Kidney (tissue), 14 donors: ENCODE results near the gene HGFAC. TPM values are rescaled to one million over a fixed set of nuclear protein-coding genes. Genes with fewer than 3 reads are reported as not detected.

Experiments
- DNase-seq, 5 donors: peaks; one replicate each; pipeline ENCODE4 v3.0.0-alpha.2; 2013 to 2020
- FAIRE-seq: peaks from 2 replicates; lab custom pipeline; 2012; peaks lifted over from hg19 to GRCh38; lab: Jason Lieb, UNC
- H3K27ac ChIP-seq, 2 donors: one replicate each; pipeline ENCODE4 v1.7.0; 2013; ENCODE audit warnings: low read depth in 2 of 2, low read length in 2 of 2, inconsistent platforms in 1 of 2
- H3K27me3 ChIP-seq: one replicate; pipeline ENCODE4 v1.7.1; 2013; ENCODE audit warnings: low read length, inconsistent platforms; ENCODE audit not compliant: control insufficient read depth, insufficient read depth
- H3K36me3 ChIP-seq, 3 donors: one replicate each; pipeline versions ENCODE4 v1.7.0 to v1.7.1; 2013; ENCODE audit warnings: low read length in 3 of 3, control low read depth in 1 of 3, inconsistent platforms in 1 of 3; ENCODE audit not compliant: insufficient read depth in 3 of 3, control insufficient read depth in 2 of 3
- H3K4me1 ChIP-seq, 3 donors: one replicate each; pipeline versions ENCODE4 v1.7.0 to v1.7.1; 2013; ENCODE audit warnings: low read length in 3 of 3, inconsistent platforms in 1 of 3, low read depth in 1 of 3; ENCODE audit not compliant: control insufficient read depth in 2 of 3, insufficient read depth in 2 of 3
- H3K4me3 ChIP-seq, 3 donors: one replicate each; pipeline versions ENCODE4 v1.7.0 to v1.8.1; 2013; ENCODE audit warnings: low read length in 3 of 3, control low read depth in 1 of 3, inconsistent platforms in 1 of 3
- H3K9ac ChIP-seq, 3 donors: one replicate each; pipeline versions ENCODE4 v1.7.0 to v1.7.1; 2013; ENCODE audit warnings: low read length in 3 of 3, control low read depth in 1 of 3, inconsistent platforms in 1 of 3
- H3K9me3 ChIP-seq, 3 donors: one replicate each; pipeline versions ENCODE4 v1.7.0 to v1.7.1; 2013; ENCODE audit warnings: low read length in 3 of 3, control low read depth in 1 of 3, inconsistent platforms in 1 of 3; ENCODE audit not compliant: control insufficient read depth in 2 of 3, insufficient read depth in 1 of 3
- CTCF ChIP-seq: IDR thresholded peaks from 3 replicates; pipeline ENCODE4 v1.5.1; 2012; ENCODE audit warnings: mild to moderate bottlenecking, moderate library complexity, borderline replicate concordance; ENCODE audit not compliant: insufficient read depth; ENCODE audit errors: extremely low read depth
- intact Hi-C: fragments of 100-400 bp; cut with DNase I; formaldehyde crosslinking; loops from one replicate; pipeline ENCODE4 v1.11.1; 2022
- polyA plus RNA-seq: library from polyadenylated mRNA; stranded (reverse); fragments of 350-450 nt; fragmentation: Illumina TruSeq; extraction: RNeasy Lipid Tissue Mini Kit (QIAGEN cat#74804); gene quantifications from one replicate; pipeline ENCODE4 v1.2.3, GENCODE V29; 2014; ENCODE audit warnings: low read depth, low replicate concordance; ENCODE audit not compliant: insufficient read depth
- total RNA-seq: library from RNA; stranded (reverse); fragmentation: NEBNext Ultra II Directional; extraction: Animal tissue kit (Norgen Biotek cat#: 25700); gene quantifications from one replicate; pipeline ENCODE4 v1.2.1, GENCODE V29; 2021
- donor health status: control.
- donor health status: control.
- donor health status: control.
- donor health status: control.
- donor health status: control.
- donor health status: DM: yes; HTN: yes; CAD: no.
- donor health status: Normal renal cell carcinoma (clear cell type).

HGFAC gene
- total and polyA plus RNA-seq, 2 donors from 2014 or later = 0.86 to 1.6 TPM

GRCh38 chr4:3466691-3467600 is 25.2 kb downstream of the HGFAC start:
- Histone ChIP-seq H3K9ac (no peak overlapping the region), H3K9me3 (peaks cover 0 to 4% (median 0%) of the 10 kb centered on the region in 3 donors), H3K36me3 (no peaks in the 10 kb centered on the region), H3K27me3 (no peaks in the 10 kb centered on the region), H3K27ac (no peak overlapping the region), H3K4me1 (peaks cover 0 to 3% (median 0%) of the 10 kb centered on the region in 3 donors), H3K4me3 (no peak overlapping the region)
- TF ChIP-seq CTCF = no peak
- intact Hi-C loops = no loop called here
- DNase-seq (peak in 2 of 5 donors; percentile 47 to 53), FAIRE-seq (no peak)

DNA sequence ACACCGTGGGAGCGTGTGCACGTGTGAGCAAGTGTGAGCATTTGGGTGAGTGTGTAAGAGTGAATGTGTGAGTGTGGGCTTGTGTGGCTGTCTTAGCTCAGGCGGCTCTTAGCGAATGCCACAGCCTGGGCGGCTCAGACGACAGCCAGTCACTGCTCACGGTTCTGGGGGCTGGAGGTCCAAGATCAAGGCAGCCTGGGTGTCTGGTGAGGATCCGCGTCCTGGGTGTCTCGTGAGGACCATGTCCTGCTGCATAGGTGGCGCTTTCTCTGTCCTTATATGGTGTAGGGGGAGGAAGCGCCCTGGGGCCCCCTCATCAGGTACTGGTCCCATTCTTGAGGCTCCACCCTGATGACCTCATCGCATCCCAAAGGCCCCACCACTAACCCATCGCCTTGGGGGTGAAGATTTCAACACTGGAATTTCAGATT is 25.8 kb downstream of the HGFAC start:
- intact Hi-C loops = no loop called here
- DNase-seq = peak in 2 of 5 donors; percentile 40 to 44
- H3K9me3 ChIP-seq = peaks cover 0 to 4% (median 0%) of the 10 kb centered on the region in 3 donors
- no peak overlapping the region for H3K4me3 ChIP-seq
- no peak for FAIRE-seq
- no peaks in the 10 kb centered on the region for H3K27me3 ChIP-seq
- no peak overlapping the region for H3K9ac ChIP-seq
- peaks cover 0 to 3% (median 0%) of the 10 kb centered on the region in 3 donors for H3K4me1 ChIP-seq
- TF ChIP-seq CTCF = no peak
- no peaks in the 10 kb centered on the region for H3K36me3 ChIP-seq
- H3K27ac ChIP-seq = no peak overlapping the region

- Histone ChIP-seq H3K9me3 (peaks cover 0 to 4% (median 0%) of the 10 kb centered on the region in 3 donors), H3K4me3 (no peak overlapping the region), H3K36me3 (no peaks in the 10 kb centered on the region), H3K4me1 (peaks cover 0 to 3% (median 0%) of the 10 kb centered on the region in 3 donors), H3K9ac (no peak overlapping the region), H3K27me3 (no peaks in the 10 kb centered on the region), H3K27ac (no peak overlapping the region)
- intact Hi-C loops = no loop called here
- no peak for FAIRE-seq
- no peak for TF ChIP-seq CTCF
- DNase-seq = peak in 2 of 5 donors; percentile 23 to 32
These were observed 26.4 kb downstream of the HGFAC start for GRCh38 chr4:3468154-3468553.
